GM23248 (cell line): ENCODE data around the gene SCNN1A.

Experiments used
- EZH2 ChIP-seq: fragments of 200-600 bp; sonication (generic); IDR thresholded peaks from 2 replicates; pipeline ENCODE4 v1.6.1; 2018; ENCODE audit warnings: antibody characterized with exemption, mild to moderate bottlenecking; ENCODE audit not compliant: insufficient read depth, poor library complexity, severe bottlenecking
- EZH2phosphoT487 ChIP-seq: fragments of 200-600 bp; sonication (generic); IDR thresholded peaks from 2 replicates; pipeline ENCODE4 v1.6.1; 2018; ENCODE audit warnings: antibody characterized with exemption, moderate library complexity, mild to moderate bottlenecking, low read depth; ENCODE audit not compliant: insufficient read depth

- no peak for TF ChIP-seq EZH2
- TF ChIP-seq EZH2phosphoT487: no peak
Observed at GRCh38 chr12:6310771-6311610, 64.4 kb downstream of the SCNN1A start.
